ENCODE results near the gene IFNA10.
"Not testable (repeated sequence)": the region's sequence is repeated elsewhere in the genome, so short reads cannot be mapped to it uniquely, and the experiment has no call there.

The IFNA10 gene

DNA sequence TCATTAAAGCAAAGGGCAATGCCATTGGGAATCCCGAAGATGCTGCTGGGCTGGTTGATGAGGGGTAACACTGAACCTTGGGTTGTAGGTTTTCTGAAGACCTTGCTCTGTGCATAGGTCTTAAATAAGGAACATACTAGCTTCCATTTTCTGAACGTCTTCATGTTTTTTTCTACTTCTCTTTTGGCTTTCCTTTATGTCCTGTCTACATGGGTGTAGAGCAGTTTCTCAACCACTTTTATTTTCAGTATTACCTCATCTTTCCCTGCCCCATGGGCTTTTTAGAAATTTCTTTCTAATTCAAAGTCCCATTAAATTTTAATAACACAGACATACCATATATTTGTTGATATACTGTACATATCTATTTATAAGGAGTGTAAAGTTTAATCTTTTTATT, 33.0 kb upstream of the IFNA10 start, which contains the start of gene IFNA14:
Gene IFNA14, minus strand, starts transcription at position 95 of the 400 bp plus-strand sequence. Its CDS starts 70 bp downstream, at position 25.
- no peak within 1 kb of the TSS for H3K4me3 ChIP-seq (ENCODE audit: low read depth, low read length)
- DNase-seq (ENCODE audit: low read depth) = no peak
- TF ChIP-seq MYC (IDR thresholded peaks at IDR 0.05; ENCODE audit: low read depth, low read length) = no peak
- TF ChIP-seq, protein P1, sequence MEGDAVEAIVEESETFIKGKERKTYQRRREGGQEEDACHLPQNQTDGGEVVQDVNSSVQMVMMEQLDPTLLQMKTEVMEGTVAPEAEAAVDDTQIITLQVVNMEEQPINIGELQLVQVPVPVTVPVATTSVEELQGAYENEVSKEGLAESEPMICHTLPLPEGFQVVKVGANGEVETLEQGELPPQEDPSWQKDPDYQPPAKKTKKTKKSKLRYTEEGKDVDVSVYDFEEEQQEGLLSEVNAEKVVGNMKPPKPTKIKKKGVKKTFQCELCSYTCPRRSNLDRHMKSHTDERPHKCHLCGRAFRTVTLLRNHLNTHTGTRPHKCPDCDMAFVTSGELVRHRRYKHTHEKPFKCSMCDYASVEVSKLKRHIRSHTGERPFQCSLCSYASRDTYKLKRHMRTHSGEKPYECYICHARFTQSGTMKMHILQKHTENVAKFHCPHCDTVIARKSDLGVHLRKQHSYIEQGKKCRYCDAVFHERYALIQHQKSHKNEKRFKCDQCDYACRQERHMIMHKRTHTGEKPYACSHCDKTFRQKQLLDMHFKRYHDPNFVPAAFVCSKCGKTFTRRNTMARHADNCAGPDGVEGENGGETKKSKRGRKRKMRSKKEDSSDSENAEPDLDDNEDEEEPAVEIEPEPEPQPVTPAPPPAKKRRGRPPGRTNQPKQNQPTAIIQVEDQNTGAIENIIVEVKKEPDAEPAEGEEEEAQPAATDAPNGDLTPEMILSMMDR (IDR thresholded peaks at IDR 0.05; ENCODE audit: low read depth, low read length) = no peak
- no peak for TF ChIP-seq POLR2A (IDR thresholded peaks at IDR 0.05; ENCODE audit: extremely low read depth, insufficient read length)
- TF ChIP-seq, protein P2, sequence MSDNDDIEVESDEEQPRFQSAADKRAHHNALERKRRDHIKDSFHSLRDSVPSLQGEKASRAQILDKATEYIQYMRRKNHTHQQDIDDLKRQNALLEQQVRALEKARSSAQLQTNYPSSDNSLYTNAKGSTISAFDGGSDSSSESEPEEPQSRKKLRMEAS (IDR thresholded peaks at IDR 0.05; ENCODE audit: low read depth, low read length) = no peak

DNA sequence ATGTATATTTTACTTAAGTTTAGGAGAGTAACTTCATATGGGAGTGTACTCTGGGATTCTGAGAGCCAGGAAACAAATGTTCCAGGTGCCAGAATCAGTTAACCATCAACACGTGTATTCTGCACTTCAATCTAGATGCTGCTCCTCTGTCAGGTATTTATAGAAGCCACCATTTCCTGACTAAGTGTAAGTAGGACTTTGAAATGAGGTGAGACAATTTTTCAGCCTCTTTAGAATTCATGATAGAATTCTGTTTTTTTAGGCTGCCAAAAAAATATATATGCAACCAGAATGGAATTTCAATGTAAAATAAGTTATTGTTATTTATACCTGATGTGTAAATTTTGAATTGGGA, 29.4 kb upstream of the IFNA10 start:
- H3K4me3 ChIP-seq (ENCODE audit: low read depth, low read length); DNase-seq (ENCODE audit: low read depth): not testable (repeated sequence)

DNA sequence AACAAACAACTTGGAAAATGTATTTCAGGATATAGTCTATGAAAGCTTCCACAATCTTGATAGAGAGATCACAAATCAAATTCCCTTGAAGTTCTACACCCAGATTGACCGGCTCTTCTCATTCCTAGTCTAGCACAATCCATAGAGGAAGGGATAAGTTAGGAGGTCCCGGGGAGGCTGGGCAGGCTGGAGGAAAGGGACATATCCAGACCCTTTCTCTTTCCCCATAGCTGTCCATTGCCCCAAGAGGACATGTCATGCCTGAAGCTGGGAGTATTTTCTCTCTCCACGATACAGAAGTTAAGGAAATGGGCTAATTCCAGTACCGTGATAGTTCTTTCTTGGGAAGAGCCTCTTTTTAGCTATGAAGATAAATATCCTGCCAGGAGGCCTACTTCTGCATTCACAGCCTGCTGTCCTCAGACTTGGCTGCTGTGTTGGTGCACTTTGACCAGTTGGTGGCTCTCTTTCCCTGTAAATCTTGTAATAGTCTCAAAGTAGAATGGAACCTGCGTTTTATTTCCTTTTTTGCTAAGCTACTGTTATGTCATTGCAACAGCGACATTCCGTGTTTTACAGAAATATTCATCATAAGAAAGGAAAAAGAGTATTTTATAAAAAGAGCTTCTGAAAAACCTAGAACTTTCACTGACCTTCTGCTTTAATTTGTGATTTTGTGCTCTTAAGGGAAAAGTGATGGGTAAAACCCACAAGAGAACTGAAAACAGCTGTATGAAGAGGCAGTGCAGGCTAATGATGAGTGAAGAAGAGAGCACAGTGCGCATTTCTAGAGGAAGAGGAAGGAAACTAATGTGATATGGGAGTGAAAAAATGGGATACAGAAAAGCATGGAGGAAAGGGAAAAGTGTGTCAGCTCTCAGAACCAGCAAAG, 28.8 kb upstream of the IFNA10 start:
- peak overlapping the region; percentile 1 for H3K4me3 ChIP-seq (ENCODE audit: low read depth, low read length)
- TF ChIP-seq, protein P2 (IDR thresholded peaks at IDR 0.05; ENCODE audit: low read depth, low read length) = peak; percentile 18; the same call in 1 of the 2 replicates
- peak; percentile 26; the same call in 1 of the 2 replicates for TF ChIP-seq MYC (IDR thresholded peaks at IDR 0.05; ENCODE audit: low read depth, low read length)
- TF ChIP-seq, protein P1 (IDR thresholded peaks at IDR 0.05; ENCODE audit: low read depth, low read length) = peak; percentile 96
- DNase-seq (ENCODE audit: low read depth) = peak; percentile 85

DNA sequence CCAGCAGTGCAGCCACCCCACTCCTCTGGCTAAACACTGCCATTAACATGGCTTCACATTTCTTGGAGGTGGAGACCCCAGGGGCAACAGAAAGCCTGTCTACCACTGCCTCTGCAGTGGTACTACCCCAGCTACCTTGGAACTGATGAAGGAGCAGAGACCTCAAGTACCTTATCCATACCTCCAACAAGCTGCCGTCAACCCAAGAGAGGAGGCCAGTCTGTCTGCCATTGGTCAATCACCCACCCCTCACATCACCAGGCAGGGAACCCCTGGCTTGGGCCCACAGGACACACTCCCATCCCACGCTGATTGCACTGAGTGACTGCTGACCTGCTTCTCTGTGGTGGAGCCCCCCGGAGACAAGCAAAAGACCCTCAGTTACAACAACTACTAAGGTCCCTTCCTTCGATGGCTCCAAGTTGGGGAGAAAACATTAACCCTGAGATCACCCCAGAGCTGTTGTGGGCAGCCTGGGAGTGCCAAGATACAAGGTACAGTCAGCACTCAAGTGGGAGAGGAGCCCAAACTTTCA, 27.3 kb upstream of the IFNA10 start:
- no peak for DNase-seq (ENCODE audit: low read depth)
- TF ChIP-seq MYC (IDR thresholded peaks at IDR 0.05; ENCODE audit: low read depth, low read length) (no peak), POLR2A (IDR thresholded peaks at IDR 0.05; ENCODE audit: extremely low read depth, insufficient read length) (no peak)
- TF ChIP-seq, protein P1 (IDR thresholded peaks at IDR 0.05; ENCODE audit: low read depth, low read length) = no peak
- TF ChIP-seq, protein P2 (IDR thresholded peaks at IDR 0.05; ENCODE audit: low read depth, low read length) = no peak
- H3K4me3 ChIP-seq (ENCODE audit: low read depth, low read length) = no peak overlapping the region

DNA sequence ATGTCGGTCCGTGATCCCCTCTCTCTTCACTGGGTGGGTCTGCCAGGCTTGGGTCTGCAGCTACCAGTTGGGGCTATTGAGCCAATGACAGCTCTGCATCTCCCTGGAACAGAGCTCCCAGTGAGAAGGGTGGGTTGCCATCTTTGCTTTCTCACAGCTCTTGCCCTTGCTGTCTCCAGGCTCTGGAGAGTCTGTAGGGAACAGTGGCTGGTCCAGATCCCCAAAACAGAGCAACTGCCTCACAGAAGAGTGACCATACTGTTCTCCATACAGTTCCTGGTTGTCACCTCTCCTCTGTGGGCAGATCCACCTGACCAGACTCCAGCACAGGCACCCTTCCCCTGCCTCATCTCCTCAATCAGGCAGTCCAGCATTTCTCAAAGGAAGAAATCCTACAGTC, 26.3 kb upstream of the IFNA10 start:
- DNase-seq (ENCODE audit: low read depth) = no peak
- no peak overlapping the region for H3K4me3 ChIP-seq (ENCODE audit: low read depth, low read length)
- TF ChIP-seq, protein P2 (IDR thresholded peaks at IDR 0.05; ENCODE audit: low read depth, low read length) = no peak
- TF ChIP-seq MYC (IDR thresholded peaks at IDR 0.05; ENCODE audit: low read depth, low read length) (no peak), POLR2A (IDR thresholded peaks at IDR 0.05; ENCODE audit: extremely low read depth, insufficient read length) (no peak)
- TF ChIP-seq, protein P1 (IDR thresholded peaks at IDR 0.05; ENCODE audit: low read depth, low read length) = no peak

DNA sequence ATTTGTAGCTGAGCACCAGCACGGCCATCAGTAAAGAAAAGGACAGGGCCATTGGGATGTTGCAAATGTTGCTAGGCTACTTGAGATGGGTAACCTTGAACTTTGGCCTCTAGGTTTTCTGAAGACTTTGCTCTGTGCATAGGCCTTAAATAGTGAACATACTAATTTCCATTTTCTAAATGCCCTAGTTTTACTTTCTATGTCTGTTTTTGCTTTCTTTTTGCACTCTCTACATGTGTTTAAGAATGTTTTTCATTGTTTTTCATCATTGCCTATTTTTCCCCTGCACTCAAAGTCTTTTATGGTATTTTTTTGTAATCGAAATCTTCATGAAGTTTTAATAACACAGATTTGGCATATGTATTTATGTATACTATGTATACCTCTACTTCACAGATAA, 21.2 kb upstream of the IFNA10 start, which contains the start of gene IFNA17:
Gene IFNA17, minus strand, starts transcription at position 101 of the 400 bp plus-strand sequence. Its CDS starts 49 bp downstream, at position 52.
- no peak within 1 kb of the TSS for H3K4me3 ChIP-seq (ENCODE audit: low read depth, low read length)
- TF ChIP-seq, protein P2 (IDR thresholded peaks at IDR 0.05; ENCODE audit: low read depth, low read length) = no peak
- TF ChIP-seq, protein P1 (IDR thresholded peaks at IDR 0.05; ENCODE audit: low read depth, low read length) = no peak
- TF ChIP-seq MYC (IDR thresholded peaks at IDR 0.05; ENCODE audit: low read depth, low read length) (no peak), POLR2A (IDR thresholded peaks at IDR 0.05; ENCODE audit: extremely low read depth, insufficient read length) (no peak)
- DNase-seq (ENCODE audit: low read depth) = no peak

DNA sequence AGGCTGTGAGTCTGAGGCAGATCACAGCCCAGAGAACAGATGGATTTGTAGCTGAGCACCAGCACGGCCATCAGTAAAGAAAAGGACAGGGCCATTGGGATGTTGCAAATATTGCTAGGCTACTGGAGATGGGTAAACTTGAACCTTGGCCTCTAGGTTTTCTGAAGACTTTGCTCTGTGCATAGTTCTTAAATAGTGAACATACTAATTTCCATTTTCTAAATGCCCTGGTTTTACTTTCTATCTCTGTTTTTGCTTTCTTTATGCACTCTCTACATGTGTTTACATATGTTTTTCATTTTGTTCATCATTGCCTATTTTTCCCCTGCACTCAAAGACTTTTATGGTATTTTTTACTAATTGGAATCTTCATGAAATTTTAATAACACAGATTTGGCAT, 10.3 kb upstream of the IFNA10 start, which contains the start of gene IFNA16:
Gene IFNA16, minus strand, starts transcription at position 101 of the 400 bp plus-strand sequence. Its CDS starts 6 bp downstream, at position 95.
- not testable (repeated sequence) for H3K4me3 ChIP-seq (ENCODE audit: low read depth, low read length); DNase-seq (ENCODE audit: low read depth)
